Measurements from ENCODE around the gene ALDH3A1.

Gene ALDH3A1

DNA sequence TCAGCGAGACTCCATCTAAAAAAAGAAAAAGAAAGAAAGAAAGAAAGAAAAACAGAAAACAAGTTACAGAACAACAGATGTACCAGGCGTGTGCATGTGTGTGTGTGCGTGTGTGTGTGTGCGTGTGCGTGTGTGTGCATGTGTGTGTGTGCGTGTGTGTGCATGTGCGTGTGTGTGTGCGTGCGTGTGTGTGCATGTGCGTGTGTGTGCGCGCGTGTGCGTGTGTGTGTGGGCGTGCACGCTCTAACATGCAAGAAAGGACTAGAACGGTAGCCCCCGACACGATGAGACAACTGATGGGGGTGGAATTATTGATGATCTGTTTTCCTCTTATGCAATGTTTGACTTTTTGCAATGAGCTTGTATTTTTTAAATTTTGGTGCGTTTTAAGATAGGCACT is 1.6 kb downstream of the ALDH3A1 start:
- H3K4me3 ChIP-seq (replicated peaks; ENCODE audit: low read depth, low read length), result no peak overlapping the region
- TF ChIP-seq, protein P1, sequence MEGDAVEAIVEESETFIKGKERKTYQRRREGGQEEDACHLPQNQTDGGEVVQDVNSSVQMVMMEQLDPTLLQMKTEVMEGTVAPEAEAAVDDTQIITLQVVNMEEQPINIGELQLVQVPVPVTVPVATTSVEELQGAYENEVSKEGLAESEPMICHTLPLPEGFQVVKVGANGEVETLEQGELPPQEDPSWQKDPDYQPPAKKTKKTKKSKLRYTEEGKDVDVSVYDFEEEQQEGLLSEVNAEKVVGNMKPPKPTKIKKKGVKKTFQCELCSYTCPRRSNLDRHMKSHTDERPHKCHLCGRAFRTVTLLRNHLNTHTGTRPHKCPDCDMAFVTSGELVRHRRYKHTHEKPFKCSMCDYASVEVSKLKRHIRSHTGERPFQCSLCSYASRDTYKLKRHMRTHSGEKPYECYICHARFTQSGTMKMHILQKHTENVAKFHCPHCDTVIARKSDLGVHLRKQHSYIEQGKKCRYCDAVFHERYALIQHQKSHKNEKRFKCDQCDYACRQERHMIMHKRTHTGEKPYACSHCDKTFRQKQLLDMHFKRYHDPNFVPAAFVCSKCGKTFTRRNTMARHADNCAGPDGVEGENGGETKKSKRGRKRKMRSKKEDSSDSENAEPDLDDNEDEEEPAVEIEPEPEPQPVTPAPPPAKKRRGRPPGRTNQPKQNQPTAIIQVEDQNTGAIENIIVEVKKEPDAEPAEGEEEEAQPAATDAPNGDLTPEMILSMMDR (IDR thresholded peaks at IDR 0.05; ENCODE audit: low read depth, low read length, missing control alignments), result no peak
- no peak for DNase-seq (ENCODE audit: extremely low read depth, low read depth)

DNA sequence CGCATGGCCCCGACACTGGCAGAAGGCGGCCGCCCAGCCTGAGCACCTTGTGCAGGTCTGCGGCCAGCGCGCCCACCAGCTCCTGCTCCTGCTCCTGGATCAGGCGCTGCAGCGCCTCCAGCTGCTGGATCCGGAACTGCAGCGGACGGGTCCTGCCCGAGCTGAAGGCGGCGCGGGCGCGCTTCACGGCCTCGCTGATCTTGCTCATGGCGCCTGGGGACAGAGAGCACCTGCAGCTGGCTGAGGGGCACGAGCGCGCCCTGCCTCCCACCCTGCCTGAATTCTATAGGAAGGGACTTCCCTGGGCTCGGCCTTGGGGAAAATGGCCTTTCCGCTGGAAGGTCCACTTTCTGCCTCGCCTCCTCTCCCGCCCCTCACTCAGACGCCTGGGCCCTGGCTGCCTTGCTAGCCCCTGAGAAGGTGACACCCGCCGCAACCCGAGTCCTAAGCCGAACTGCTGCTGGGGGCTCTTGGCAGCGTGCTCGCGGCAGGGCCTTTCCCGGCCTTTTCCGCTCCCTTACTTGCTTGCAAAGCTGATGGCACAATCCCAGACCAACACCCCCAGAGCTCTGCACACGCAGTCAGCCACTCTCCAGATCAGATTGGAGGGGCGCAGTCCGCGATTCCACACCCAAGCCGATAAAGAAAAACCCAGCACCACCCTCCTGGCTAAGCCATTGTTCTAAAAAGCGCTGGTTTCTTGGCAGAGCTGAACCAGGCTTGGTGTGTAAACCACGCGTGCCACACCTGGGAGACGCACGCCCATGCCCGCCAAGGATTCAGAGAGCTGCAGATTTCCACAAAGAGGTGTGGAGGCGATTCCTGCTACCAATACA is 3.0 kb downstream of the ALDH3A1 start:
- DNase-seq (ENCODE audit: extremely low read depth, low read depth), result no peak
- TF ChIP-seq, protein P1 (IDR thresholded peaks at IDR 0.05; ENCODE audit: low read depth, low read length, missing control alignments), result peak; percentile 67
- no peak overlapping the region; the same call in 1 of the 2 replicates for H3K4me3 ChIP-seq (replicated peaks; ENCODE audit: low read depth, low read length)

GRCh38 chr17:19744492-19744891 is 3.6 kb downstream of the ALDH3A1 start:
- TF ChIP-seq, protein P1 (IDR thresholded peaks at IDR 0.05; ENCODE audit: low read depth, low read length, missing control alignments), result no peak
- H3K4me3 ChIP-seq (replicated peaks; ENCODE audit: low read depth, low read length), result peak overlapping the region; percentile 28
- no peak for DNase-seq (ENCODE audit: extremely low read depth, low read depth)

- TF ChIP-seq, protein P1 (IDR thresholded peaks at IDR 0.05; ENCODE audit: low read depth, low read length, missing control alignments), result no peak
- no peak overlapping the region for H3K4me3 ChIP-seq (replicated peaks; ENCODE audit: low read depth, low read length)
- DNase-seq (ENCODE audit: extremely low read depth, low read depth), result no peak
Observed at GRCh38 chr17:19743101-19744100, 4.7 kb downstream of the ALDH3A1 start.

DNA sequence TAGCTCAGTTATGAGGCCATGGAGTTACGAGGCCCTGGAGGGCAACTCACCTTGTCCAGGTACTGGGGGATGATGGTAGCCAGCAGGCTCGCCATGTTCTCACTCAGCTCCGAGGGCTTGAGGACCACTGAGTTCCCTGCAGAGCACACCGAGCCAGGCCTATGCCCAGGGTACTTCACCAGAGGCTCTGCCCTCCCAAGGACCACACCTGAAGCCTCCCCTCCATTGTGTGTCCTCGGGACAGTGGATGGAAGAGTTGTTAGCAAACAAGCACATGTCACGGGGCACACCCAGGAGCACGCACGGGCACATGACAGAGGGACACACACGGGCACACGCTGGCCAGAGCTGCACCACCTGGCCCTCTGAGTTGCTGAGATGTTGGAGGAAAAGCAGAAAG is 5.6 kb downstream of the ALDH3A1 start:
- no peak overlapping the region for H3K4me3 ChIP-seq (replicated peaks; ENCODE audit: low read depth, low read length)
- TF ChIP-seq, protein P1 (IDR thresholded peaks at IDR 0.05; ENCODE audit: low read depth, low read length, missing control alignments), result no peak
- DNase-seq (ENCODE audit: extremely low read depth, low read depth), result no peak

DNA sequence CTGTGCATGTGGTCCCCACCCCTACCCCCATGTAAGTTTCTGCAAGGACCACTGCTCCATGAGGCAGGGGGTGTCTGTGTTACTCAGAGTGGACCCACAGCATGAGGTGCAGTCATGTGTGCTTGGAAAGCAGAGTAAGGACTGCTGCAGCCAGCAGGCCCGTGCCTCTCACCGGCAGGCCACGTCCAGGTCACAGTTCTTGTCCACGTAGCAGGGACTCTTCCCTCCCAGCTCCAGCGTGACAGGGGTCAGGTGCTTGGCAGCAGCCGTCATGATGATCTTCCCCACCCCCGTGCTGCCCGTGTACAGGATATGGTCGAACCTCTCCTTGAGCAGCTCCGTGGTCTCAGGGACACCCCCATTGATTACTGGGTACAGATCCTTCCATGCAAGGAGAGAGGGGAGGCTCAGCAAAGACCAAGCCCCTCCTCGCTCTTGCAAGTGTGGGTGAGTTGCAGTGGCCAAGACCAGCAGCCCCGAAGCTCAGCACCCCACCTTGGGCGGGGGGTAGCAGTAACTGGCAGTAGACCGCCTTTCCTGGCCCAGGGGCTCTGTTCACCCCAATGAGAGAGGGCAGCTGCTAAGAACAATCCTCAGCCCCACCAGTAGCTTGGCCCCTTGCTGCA is 6.2 kb downstream of the ALDH3A1 start:
- no peak overlapping the region for H3K4me3 ChIP-seq (replicated peaks; ENCODE audit: low read depth, low read length)
- TF ChIP-seq, protein P1 (IDR thresholded peaks at IDR 0.05; ENCODE audit: low read depth, low read length, missing control alignments), result no peak
- no peak for DNase-seq (ENCODE audit: extremely low read depth, low read depth)

Measured in HFF-Myc (cell line).